SK-N-SH (cell line): Measurements from ENCODE around the gene VEZF1.

Experiments
- MXI1 ChIP-seq: IDR thresholded peaks from 2 replicates; pipeline ENCODE4 v1.6.1; 2012; ENCODE audit warnings: mild to moderate bottlenecking, low read depth, low read length, improper control_type of control experiment
- YY1 ChIP-seq: IDR thresholded peaks from 2 replicates; pipeline ENCODE4 v1.4.0; 2012; ENCODE audit warnings: low read depth, mild to moderate bottlenecking

GRCh38 chr17:57935833-57936807, 51.9 kb downstream of the VEZF1 start:
- TF ChIP-seq YY1: no peak
- no peak for TF ChIP-seq MXI1
